Heart left ventricle (tissue), 16 donors: ENCODE data around the gene DGKB. TPM values are rescaled to one million over a fixed set of nuclear protein-coding genes. Genes with fewer than 3 reads are reported as not detected.
A peak's percentile ranks its signal among the peaks of the same experiment; 100 is the strongest.

ENCODE experiments used
- ATAC-seq, 4 donors: fragments of 200-7000 bp; cut with Tn5 transposase; one replicate each; pipeline ENCODE4 v1.9.1; 2020 to 2022; ENCODE audit warnings: moderate library complexity in 4 of 4, mild to moderate bottlenecking in 3 of 4, moderate number of reproducible peaks in 1 of 4
- DNase-seq, 5 donors: peaks; one replicate each; pipeline ENCODE4 v3.0.0-alpha.2; 2020
- H3K27ac ChIP-seq, 12 donors: fragments of 200-600 bp; sonication (generic) in 4 of 12; one replicate each; pipeline versions ENCODE4 v1.5.0 to v1.8.0; 2016 to 2022; ENCODE audit warnings: mild to moderate bottlenecking in 2 of 12
- H3K27me3 ChIP-seq, 9 donors: fragments of 200-600 bp; sonication (generic) in 2 of 9; one replicate each; pipeline versions ENCODE4 v1.5.1 to v1.8.0; 2016 to 2022; ENCODE audit warnings: mild to moderate bottlenecking in 3 of 9
- H3K36me3 ChIP-seq, 9 donors: fragments of 200-600 bp; sonication (generic) in 2 of 9; one replicate each; pipeline versions ENCODE4 v1.5.0 to v1.8.0; 2018 to 2022; ENCODE audit warnings: mild to moderate bottlenecking in 2 of 9
- H3K4me1 ChIP-seq, 12 donors: fragments of 200-600 bp; sonication (generic) in 4 of 12; one replicate each; pipeline versions ENCODE4 v1.5.0 to v1.8.0; 2016 to 2022; ENCODE audit warnings: mild to moderate bottlenecking in 3 of 12
- H3K4me3 ChIP-seq, 12 donors: fragments of 200-600 bp; sonication (generic) in 4 of 12; one replicate each; pipeline versions ENCODE4 v1.5.0 to v1.8.0; 2017 to 2022; ENCODE audit warnings: mild to moderate bottlenecking in 9 of 12, moderate library complexity in 4 of 12
- H3K9me3 ChIP-seq, 12 donors: fragments of 200-600 bp; sonication (generic) in 4 of 12; one replicate each; pipeline versions ENCODE4 v1.5.0 to v1.8.0; 2016 to 2022; ENCODE audit warnings: mild to moderate bottlenecking in 1 of 12
- CTCF ChIP-seq, 12 donors: fragments of 200-600 bp; sonication (generic) in 4 of 12; IDR thresholded peaks; one replicate each; pipeline versions ENCODE4 v1.5.0 to v1.8.0; 2018 to 2022; ENCODE audit warnings: antibody characterized with exemption in 12 of 12, mild to moderate bottlenecking in 5 of 12
- POLR2A ChIP-seq, 2 donors: fragments of 450-650 bp; IDR thresholded peaks; one replicate each; pipeline ENCODE4 v1.6.1; 2017; ENCODE audit warnings: antibody characterized with exemption in 2 of 2, mild to moderate bottlenecking in 2 of 2, moderate library complexity in 2 of 2
- WGBS, 4 donors: extraction: QIAGEN DNeasy Blood & Tissue Kit in 2 of 4; methylation state at CpG; one replicate each; pipeline versions ENCODE4 v1.1.5 to v1.1.7; 2013 to 2018; 5-methylcytosine and 5-hydroxymethylcytosine counted together
- intact Hi-C, 10 donors: fragments of 100-400 bp; cut with DNase I; formaldehyde crosslinking; loops; one replicate each; pipeline versions ENCODE4 v1.11.1 to v1.14.2; 2022
- polyA plus RNA-seq, 2 donors: library from polyadenylated mRNA; stranded (reverse); fragments of 200-250 nt; gene quantifications; one replicate each; pipeline ENCODE4 v1.2.3, GENCODE V29; 2013
- total RNA-seq, 9 donors: library from RNA; depleted of rRNA in 2 of 9; stranded (reverse); fragments of >200 nt in 2 of 9; fragmentation: NEBNext Ultra II Directional in 3 of 9; extraction: Animal tissue kit (Norgen Biotek cat#: 25700) in 3 of 9; gene quantifications; one replicate each; pipeline versions ENCODE4 v1.1.0 to v1.2.4, GENCODE V29; 2016 to 2023
- donor health status: ischemic (EF 13 %, LVEDD 7.1; RV severe dilation, severe dysfunction).
- donor health status: healthy with polysubstance abuse.
- donor health status: DM: no; HTN: yes; CAD: no.
- donor health status: DM: no; HTN: no; CAD: no.
- donor health status: ischemic (EF 25% LVEDD 6.9; RV normal size, moderate dysfunction).
- donor health status: ischemic (EF 25% LVEDD 5.7; RV mildly dilated, moderate dysfunction).
- donor health status: healthy.
- donor health status: DM: yes; HTN: yes; CAD: no.
- donor health status: ischemic (EF 35%, LVEDD 5.7; RV mildly dilated, moderate dysfunction).
- donor health status: nonischemic (EF 11% LVEDD 7.7; RV severe dilation, severe dysfunction).
- donor health status: DM: yes; HTN: yes; CAD: no.
- donor health status: PGD.
- donor health status: ischemic (EF 29% LVEDD 5.4; RV normal size, mild dysfunction).
- donor health status: nonischemic (EF 23%, LVEDD 6.1; RV moderate dilation, normal function).

Gene DGKB
- total and polyA plus RNA-seq, 11 donors = 0.08 to 1.6 (median 0.47) TPM; not detected in 1

GRCh38 chr7:14457568-14458453, 444.7 kb downstream of the DGKB start:
- Histone ChIP-seq H3K9me3 (peaks cover 0 to 6% (median 0%) of the 10 kb centered on the region in 12 donors), H3K4me3 (peak overlapping the region in 3 of 12 donors; percentile 1 to 31 (median 22)), H3K27me3 (no peaks in the 10 kb centered on the region), H3K4me1 (peaks cover 0 to 5% (median 0%) of the 10 kb centered on the region in 12 donors), H3K27ac (peak overlapping the region in 2 of 12 donors; percentile 34 to 54), H3K36me3 (no peaks in the 10 kb centered on the region)
- DNase-seq (peak; percentile 66 to 72 (median 68)), ATAC-seq (peak; percentile 73 to 85 (median 84))
- peak; percentile 81 to 93 (median 88) for TF ChIP-seq CTCF (IDR thresholded peaks at IDR 0.05)
- TF ChIP-seq POLR2A (IDR thresholded peaks at IDR 0.05) = no peak
- WGBS, 4 donors = 23 to 25% (median 25%) methylated on average over 13 of the region's 13 CpGs
- intact Hi-C loops = loop anchor here (2.0 to 10.0 kb wide), 10 partner anchors 463 to 1177 kb away; partner anchors contain the start of gene ETV1 (in 6 of the 10)

GRCh38 chr7:14449291-14449690, 453.3 kb downstream of the DGKB start:
- DNase-seq (no peak), ATAC-seq (no peak)
- H3K4me3 ChIP-seq = no peak overlapping the region
- peaks cover 0 to 11% (median 0%) of the 10 kb centered on the region in 12 donors for H3K9me3 ChIP-seq
- no peak overlapping the region for H3K27ac ChIP-seq
- TF ChIP-seq CTCF (IDR thresholded peaks at IDR 0.05) (no peak), POLR2A (IDR thresholded peaks at IDR 0.05) (no peak)
- H3K27me3 ChIP-seq = no peaks in the 10 kb centered on the region
- 86 to 88% (median 87%) methylated on average over 4 of the region's 4 CpGs for WGBS, 4 donors
- intact Hi-C loops = no loop called here
- no peaks in the 10 kb centered on the region for H3K4me1 ChIP-seq
- H3K36me3 ChIP-seq = no peaks in the 10 kb centered on the region

- no peak for ATAC-seq
- no peak overlapping the region for H3K27ac ChIP-seq
- H3K4me1 ChIP-seq = no peaks in the 10 kb centered on the region
- TF ChIP-seq POLR2A (IDR thresholded peaks at IDR 0.05) (no peak), CTCF (IDR thresholded peaks at IDR 0.05) (no peak)
- H3K9me3 ChIP-seq = peaks cover 0 to 11% (median 0%) of the 10 kb centered on the region in 12 donors
- intact Hi-C loops = no loop called here
- WGBS, 4 donors = 72 to 82% (median 80%) methylated on average over 3 of the region's 3 CpGs
- H3K4me3 ChIP-seq = no peak overlapping the region
- no peaks in the 10 kb centered on the region for H3K27me3 ChIP-seq
- no peaks in the 10 kb centered on the region for H3K36me3 ChIP-seq
- DNase-seq = no peak
Observed at GRCh38 chr7:14446829-14447228, 455.7 kb downstream of the DGKB start.

- peaks cover 0 to 11% (median 0%) of the 10 kb centered on the region in 12 donors for H3K9me3 ChIP-seq
- intact Hi-C loops = no loop called here
- no peaks in the 10 kb centered on the region for H3K36me3 ChIP-seq
- ATAC-seq (no peak), DNase-seq (no peak)
- no peaks in the 10 kb centered on the region for H3K4me1 ChIP-seq
- no peaks in the 10 kb centered on the region for H3K27me3 ChIP-seq
- H3K27ac ChIP-seq = no peak overlapping the region
- no peak overlapping the region for H3K4me3 ChIP-seq
- 87 to 97% (median 90%) methylated on average over 1 of the region's 1 CpG for WGBS, 4 donors
- TF ChIP-seq POLR2A (IDR thresholded peaks at IDR 0.05) = no peak
- TF ChIP-seq CTCF (IDR thresholded peaks at IDR 0.05) = no peak
Observed at GRCh38 chr7:14446219-14446618, 456.3 kb downstream of the DGKB start.
